Coronary artery (tissue), 2 donors: ENCODE data around the gene CDK3.
A peak's percentile ranks its signal among the peaks of the same experiment; 100 is the strongest.
"Not testable (repeated sequence)": the region's sequence is repeated elsewhere in the genome, so short reads cannot be mapped to it uniquely, and the experiment has no call there.

Experiments used
- DNase-seq: peaks from one replicate; pipeline ENCODE4 v3.0.0-alpha.2; 2017; ENCODE audit warnings: low spot score
- H3K27ac ChIP-seq, 2 donors: fragments of 200-600 bp; sonication (generic); one replicate each; pipeline ENCODE4 v1.5.1; 2016 to 2019
- H3K4me3 ChIP-seq: fragments of 200-600 bp; sonication (generic); 2 replicates; pipeline ENCODE4 v1.5.1; 2016; ENCODE audit warnings: mild to moderate bottlenecking, moderate library complexity
- TF ChIP-seq, protein P1 (sequence below): fragments of 200-600 bp; sonication (generic); IDR thresholded peaks from one replicate; pipeline ENCODE4 v1.5.1; 2019; ENCODE audit warnings: antibody characterized with exemption

CDK3 gene

DNA sequence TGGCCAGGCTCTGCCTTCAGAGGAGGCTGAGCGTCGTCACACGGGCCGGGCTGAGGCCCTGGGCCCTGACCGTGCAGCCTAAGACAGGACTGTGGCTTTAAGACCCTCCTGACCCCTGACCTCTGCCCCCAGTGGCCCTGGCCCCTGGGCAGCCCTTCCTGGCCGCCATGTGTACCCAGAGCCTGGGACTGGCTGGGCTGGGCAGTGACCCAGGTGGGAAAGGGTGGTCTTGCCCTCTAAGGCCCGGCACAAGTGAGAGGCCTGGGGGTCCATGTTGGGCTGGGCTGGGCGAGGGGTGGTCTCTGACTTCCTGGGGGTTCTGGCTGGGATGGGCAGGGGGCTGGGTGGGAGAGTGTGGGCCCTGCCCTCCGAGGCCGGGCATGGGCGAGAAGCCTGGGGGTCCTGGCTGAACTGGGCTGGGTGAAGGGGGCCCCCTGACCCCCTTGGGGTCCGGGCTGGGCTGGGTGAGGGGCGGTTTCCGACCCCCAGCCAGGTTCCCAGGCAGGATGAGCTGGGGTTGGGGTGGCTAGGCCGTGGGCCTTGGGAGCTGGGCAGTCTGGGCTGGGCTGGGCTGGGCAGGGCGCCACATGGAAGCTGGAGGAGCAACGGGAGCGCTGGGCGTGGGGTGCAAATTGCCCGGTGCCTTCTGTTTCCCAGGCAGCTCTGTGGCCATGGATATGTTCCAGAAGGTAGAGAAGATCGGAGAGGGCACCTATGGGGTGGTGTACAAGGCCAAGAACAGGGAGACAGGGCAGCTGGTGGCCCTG, at the start of gene CDK3:
Gene CDK3, plus strand, starts transcription at position 101 of the 767 bp plus-strand sequence. Its CDS starts 571 bp downstream, at position 672.
- Histone ChIP-seq H3K27ac (no peak within 1 kb of the TSS), H3K4me3 (no peak within 1 kb of the TSS)
- TF ChIP-seq, protein P1, sequence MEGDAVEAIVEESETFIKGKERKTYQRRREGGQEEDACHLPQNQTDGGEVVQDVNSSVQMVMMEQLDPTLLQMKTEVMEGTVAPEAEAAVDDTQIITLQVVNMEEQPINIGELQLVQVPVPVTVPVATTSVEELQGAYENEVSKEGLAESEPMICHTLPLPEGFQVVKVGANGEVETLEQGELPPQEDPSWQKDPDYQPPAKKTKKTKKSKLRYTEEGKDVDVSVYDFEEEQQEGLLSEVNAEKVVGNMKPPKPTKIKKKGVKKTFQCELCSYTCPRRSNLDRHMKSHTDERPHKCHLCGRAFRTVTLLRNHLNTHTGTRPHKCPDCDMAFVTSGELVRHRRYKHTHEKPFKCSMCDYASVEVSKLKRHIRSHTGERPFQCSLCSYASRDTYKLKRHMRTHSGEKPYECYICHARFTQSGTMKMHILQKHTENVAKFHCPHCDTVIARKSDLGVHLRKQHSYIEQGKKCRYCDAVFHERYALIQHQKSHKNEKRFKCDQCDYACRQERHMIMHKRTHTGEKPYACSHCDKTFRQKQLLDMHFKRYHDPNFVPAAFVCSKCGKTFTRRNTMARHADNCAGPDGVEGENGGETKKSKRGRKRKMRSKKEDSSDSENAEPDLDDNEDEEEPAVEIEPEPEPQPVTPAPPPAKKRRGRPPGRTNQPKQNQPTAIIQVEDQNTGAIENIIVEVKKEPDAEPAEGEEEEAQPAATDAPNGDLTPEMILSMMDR: no peak
- DNase-seq: peak; percentile 68

DNA sequence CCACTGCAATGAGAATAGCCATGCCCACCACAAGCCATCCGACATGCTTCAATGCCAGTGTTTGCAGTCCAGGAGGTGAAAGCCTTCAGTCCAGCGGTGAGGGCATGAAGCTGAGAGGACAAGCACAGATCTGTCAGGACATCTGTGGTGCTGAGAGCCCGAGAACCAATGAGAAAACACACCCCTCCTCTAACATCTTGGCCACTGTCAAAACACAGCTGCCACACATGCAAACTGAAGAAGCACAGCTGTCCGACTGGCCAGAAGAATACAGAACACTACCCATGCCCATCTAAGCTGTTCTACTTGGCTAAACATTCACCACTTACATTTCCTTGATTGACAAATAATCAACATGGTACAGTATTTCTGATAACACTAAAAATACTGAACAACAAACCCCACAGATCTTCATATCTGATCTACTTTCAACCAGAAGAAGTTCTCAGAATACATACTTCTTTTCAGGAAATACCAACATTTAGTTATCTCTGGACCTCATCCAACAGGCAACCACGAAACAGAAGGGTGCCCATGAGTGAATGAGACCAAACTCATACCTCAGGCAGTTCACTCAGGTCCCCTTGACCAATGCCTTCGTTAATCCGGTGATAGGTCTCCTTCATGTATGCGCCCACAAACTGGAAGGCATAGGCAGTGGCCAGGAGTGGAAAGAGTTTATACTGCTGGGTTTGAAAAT, 49.6 kb upstream of the CDK3 start:
- DNase-seq: no peak
- Histone ChIP-seq H3K4me3 (no peak overlapping the region), H3K27ac (no peak overlapping the region)
- TF ChIP-seq, protein P1: no peak

DNA sequence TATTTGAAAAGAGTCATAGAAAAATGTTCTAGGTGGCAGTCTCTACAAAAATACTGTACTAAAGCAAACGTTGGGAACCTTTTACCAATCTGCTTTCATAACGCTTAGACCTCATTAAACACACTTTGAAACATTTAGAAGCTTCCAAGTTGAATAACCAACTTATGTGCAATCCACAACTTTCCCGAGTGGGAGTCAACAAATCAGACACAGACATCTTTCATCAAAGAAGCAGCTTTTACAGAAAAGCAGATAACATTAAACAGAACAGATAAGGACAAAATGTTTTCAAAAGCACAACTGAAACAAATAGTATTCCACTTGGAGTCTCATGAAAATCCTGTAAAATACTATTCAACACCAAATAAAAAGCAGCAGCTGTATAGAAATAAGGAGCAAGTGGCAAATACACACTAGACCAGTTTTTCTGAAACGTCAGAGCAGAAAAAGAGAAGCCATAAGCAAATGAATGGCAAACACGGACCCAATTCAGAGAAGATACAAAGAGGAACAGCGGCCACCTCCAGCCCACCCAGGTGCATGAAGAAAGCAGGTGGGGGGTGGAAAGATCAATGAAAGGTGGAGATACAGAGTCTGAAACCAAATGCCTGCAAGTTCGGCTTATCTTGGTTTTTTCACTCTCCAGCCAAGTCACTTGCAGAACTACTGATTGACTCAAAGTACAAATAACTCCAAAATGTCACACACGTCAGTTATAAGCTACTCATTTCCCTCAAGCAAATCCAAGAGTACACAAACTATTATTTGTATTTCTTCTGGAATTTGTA, 41.4 kb upstream of the CDK3 start:
- DNase-seq: no peak
- no peak overlapping the region for H3K27ac ChIP-seq

DNA sequence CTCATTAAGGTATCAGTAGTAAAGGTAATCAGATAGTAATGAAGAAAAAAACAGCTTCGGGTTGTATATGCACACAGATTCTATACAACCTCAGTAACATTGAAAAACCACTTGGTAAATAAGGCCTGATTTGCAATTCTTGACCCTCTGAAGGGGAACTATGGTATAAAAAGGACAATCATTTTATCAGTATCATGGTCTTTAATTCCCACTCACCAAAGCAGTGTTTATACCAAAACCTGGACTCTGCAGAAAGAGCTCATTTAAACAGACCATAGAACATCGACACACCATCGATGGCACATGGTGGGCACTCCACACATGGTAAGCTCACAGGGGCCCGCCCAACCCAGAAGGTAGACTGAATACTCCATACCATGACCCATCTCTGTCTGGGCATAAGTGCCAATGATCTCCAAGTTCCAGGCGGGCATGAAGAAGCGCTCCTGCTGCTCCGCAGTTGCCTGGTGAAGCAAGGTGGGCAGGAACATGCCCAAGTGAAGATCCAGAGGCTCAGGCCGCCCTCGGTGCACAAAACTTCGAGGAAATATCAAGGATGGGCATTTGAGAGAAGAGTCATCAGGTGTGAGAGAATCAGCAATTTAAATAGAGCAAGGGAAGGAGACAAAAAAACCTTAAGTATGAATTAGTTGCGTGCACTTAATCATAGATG, 40.7 kb upstream of the CDK3 start:
- TF ChIP-seq, protein P1: no peak
- no peak for DNase-seq
- Histone ChIP-seq H3K4me3 (no peak overlapping the region), H3K27ac (no peak overlapping the region)

More for the DNA sequence above, 41.4 kb upstream of the CDK3 start:
- H3K4me3 ChIP-seq: no peak overlapping the region
- TF ChIP-seq, protein P1: no peak

DNA sequence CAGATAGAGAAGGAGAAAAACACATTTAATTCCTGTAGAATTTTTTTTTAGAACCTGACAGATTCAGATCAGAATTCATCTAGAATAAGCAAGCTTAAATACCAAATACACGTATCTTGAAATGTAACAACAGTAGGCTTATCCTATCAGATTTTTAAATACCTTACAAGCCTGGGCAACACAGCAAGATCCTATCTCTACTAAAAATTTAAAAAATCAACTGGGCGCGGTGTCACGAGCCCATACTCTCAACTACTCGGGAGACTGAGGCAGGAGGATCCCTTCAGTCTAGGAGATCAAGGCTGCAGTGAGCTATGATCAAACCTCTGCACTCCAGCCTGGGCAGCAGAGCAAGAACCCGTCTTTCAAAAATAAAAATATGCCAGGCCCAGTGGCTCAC, 35.2 kb upstream of the CDK3 start:
- no peak for DNase-seq
- Histone ChIP-seq H3K27ac (no peak overlapping the region), H3K4me3 (no peak overlapping the region)
- TF ChIP-seq, protein P1: no peak

DNA sequence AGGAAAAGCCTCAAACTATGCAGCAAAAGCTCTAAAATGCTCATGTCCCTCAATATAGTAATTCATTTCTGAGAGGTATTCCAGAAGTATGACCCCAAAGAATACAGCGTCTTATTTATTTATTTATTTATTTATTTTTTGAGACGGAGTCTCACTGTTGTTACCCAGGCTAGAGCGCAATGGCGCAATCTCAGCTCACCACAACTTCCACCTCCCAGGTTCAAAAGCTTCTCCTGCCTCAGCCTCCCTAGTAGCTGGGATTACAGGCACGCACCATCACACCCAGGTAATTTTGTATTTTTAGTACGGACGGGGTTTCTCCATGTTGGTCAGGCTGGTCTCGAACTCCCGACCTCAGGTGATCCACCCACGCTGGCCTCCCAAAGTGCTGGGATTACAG, 31.6 kb upstream of the CDK3 start:
- DNase-seq, H3K27ac ChIP-seq, H3K4me3 ChIP-seq: not testable (repeated sequence)
